Epidermal melanocyte (primary cell): ENCODE measurements around the gene MVB12A.

Experiments used
- DNase-seq: peaks from one replicate; pipeline ENCODE4 v3.0.0; 2011; ENCODE audit warnings: low spot score; ENCODE audit not compliant: insufficient read length

Gene MVB12A

GRCh38 chr19:17404621-17405249, 15.1 kb upstream of the MVB12A start:
- no peak for DNase-seq

DNA sequence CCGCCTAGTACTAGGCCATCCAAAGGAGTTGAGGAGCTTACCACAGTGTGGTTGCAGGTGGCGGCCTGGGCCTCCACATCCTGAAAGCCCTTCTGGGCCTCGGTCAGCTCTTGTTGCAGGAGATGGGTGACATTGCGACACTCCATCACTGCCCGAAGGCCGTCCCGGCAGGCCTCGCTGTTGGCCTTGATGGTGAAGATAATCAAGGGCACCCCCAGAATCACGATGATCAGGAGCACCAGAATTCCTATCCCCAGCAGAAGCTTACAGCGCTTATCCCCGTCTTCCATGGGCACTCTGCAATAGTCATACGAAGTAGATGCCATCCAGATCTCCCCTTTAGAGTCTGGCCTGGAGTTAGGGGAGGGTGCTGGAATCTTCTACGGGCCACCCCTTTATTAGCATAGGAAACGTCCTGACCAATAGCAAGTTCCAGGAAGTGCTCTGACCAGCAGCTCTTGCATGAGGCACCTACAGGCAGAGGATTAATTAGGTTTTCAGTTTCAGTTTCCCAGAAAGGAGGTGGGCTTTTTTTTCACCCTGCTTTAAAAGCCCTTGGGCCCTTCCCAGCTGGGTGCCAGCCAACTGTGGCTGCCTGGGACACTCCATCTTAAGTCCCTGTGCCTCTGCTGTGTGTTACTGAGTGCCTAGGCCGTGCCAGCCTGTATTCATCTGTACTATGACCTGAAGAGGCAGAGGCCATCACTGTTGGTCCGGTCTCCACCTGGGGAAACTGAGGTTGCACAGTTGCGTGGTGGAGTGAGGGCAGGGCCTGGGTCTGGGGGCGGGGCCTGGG, 14.4 kb upstream of the MVB12A start, which contains the start of gene BST2:
BST2 (minus strand) TSS at position 381 of the 796 bp plus-strand sequence; CDS start at position 326, 55 bp downstream.
- DNase-seq, result no peak

GRCh38 chr19:17406046-17406886, 13.6 kb upstream of the MVB12A start:
- DNase-seq, result no peak

DNA sequence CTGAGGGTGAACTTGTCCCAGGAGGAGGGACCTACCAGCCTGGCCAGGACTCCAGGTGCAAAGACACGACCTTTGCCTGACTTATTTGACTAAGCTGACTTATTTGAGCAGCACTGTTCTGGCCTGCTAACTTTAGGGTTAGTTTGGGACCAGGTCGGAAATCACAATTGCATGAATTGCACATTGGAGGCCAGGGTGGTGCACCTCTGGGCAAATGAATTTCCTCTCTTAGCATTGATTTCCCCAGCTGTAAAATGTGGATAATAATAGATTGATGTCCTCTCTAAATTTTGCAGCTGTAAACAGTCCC, 13.0 kb upstream of the MVB12A start:
- DNase-seq, result no peak

- no peak for DNase-seq
These were observed 9.9 kb upstream of the MVB12A start for GRCh38 chr19:17409990-17410389.

DNA sequence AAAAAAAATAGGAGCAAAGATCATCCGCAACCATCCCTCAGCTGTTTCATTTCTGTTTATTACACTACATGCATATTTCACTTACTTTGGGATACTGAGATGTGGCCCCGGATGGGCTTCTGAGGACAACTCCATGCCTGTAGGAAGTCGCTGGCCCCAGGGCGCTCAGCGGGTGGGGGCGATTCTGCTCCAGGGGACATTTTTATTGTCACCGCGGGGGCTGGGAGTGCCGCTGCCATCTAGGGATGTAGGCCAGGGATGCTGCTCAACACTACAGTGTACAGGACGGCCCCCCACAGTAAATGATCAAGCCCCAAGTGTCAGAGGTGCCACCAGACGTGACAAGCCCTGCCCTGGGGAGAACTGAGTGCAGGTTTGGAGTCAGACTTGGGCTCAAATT, 8.0 kb upstream of the MVB12A start:
- DNase-seq, result no peak

DNA sequence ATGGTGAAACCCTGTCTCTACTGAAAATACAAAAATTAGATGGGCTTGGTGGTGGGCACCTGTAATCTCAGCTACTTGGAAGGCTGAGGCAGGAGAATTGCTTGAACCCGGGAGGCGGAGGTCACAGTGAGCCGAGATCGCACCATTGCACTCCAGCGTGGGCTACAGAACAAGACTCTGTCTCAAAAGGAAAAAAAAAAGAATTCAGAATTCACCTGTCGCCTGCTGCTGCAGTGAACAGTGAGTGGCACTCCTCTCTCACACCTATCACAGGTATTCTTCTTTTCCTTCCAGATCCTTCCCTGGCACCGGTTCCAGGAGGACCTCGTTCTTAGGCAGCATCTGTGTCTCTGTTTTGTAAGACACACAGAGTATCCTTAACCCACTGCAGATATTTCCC, 5.8 kb upstream of the MVB12A start:
- DNase-seq, result no peak

GRCh38 chr19:17415121-17415520, 4.7 kb upstream of the MVB12A start:
- DNase-seq, result no peak

DNA sequence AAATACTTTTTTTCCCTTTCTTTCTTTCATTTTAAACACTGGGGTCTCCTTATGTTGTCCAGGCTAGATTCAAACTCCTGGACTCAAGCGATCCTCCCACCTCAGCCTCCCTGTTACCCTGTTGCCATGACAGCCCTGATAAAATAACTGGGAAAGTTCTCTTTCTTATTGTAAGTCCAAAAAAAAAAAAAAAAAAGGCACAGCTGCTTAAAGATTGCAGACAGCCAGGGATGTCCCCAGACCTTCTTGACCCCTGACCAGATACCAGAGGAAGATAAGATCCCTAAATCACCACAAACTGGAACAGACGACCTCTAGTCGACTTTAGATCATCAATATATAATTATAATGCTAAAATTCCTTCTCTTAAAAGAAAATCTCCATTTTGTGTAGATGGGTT, 1.1 kb upstream of the MVB12A start:
- DNase-seq, result no peak

DNA sequence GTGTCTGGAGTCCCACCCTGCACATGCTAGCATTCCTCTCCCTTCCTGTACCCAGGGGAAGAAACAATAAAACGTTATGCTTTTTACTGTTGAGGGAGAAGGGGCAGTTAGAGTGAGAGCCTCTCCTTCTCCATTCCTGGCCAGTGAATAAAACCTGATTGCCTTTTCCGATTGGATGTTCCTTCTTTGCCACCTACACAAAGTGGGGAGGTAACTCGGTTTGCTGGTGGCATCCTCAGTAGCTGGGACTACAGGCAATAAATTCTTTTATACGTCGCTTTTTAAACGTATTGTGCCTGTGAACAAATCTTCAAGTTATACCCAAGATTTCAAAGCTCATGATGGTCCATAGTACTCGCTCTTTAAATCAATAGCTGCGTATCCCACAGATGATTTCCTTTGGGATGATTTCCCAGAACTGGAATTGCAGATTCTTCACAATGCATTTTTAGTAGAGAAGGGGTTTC, 660 bp upstream of the MVB12A start:
- DNase-seq, result no peak

- DNase-seq, result no peak
These were observed 653 bp downstream of the MVB12A start for GRCh38 chr19:17420475-17420924.

DNA sequence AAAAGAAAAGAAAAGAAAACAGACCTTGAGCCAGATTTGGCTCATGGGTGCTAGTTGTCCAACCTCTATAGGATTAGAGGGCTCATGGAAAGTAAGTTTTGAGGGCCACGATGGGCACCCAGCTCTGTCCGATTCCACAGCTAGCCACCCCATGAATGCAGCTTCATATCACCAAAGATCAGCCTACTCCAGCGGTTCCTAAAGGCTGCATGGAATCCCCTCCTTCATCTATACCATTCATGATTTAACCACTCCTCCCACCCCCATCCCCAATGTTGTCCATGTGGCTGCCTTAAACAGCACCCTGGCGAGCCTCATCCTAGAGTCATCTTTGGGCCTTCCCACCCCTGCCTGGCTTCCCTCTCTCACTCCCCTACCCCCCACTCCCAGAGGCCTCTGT, 2.1 kb downstream of the MVB12A start:
- no peak for DNase-seq

DNA sequence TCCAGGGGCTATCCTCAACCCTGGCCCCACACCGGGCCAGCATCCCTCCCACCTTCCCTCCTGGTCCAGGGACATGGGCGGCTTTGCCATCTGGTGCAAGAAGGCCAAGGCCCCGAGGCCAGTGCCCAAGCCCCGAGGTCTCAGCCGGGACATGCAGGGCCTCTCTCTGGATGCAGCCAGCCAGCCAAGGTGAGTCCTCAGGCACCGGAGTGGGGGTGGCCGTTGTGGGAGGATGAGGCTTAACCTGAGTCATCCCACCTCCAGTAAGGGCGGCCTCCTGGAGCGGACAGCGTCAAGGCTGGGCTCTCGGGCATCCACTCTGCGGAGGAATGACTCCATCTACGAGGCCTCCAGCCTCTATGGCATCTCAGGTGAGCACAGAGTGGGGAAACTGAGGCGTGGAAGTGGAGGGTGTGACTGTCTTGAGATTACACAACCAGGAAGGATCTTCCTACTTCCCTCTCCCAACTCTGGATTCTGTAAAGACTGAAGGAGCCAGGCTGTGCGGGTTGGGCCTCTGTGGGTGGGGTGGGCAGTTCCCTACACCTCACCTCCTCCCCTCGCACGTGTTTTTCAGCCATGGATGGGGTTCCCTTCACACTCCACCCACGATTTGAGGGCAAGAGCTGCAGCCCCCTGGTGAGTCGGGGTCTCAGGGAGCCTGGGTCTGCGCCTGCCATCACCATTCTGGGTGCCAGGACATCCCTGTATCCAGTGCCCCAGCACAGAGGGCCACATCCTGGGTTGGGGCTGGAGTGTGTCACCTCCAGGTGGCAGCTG, 3.8 kb downstream of the MVB12A start:
- DNase-seq, result no peak

DNA sequence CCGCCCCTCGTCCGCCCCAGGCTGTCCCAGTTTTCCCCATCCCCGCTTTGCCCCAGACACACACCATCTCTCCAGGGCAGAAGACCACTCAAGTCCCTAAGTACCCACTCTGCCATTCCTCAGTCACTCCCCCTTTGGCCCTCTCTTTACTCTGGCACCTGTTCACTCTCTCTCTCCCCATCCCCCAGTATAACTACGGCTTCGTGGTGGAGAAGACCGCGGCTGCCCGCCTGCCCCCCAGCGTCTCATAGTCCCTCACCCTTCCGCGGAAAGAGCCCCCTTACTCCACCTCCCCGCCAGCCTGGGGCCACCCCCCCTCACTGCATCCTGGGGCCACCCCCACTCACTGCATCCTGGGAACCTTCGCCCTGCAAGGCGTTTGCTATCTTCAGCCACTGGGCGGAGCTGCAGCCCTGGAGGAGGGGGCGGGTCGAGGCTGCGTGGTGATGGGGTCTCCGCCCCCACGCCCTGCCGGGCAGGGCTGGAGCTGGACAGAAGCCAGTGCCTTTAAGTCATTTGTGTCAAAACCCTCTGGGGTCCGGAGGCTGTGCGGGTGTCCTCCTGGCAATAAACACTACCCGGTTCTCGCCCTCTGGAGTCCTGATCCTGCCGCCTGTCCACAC, 5.0 kb downstream of the MVB12A start:
- DNase-seq, result no peak

DNA sequence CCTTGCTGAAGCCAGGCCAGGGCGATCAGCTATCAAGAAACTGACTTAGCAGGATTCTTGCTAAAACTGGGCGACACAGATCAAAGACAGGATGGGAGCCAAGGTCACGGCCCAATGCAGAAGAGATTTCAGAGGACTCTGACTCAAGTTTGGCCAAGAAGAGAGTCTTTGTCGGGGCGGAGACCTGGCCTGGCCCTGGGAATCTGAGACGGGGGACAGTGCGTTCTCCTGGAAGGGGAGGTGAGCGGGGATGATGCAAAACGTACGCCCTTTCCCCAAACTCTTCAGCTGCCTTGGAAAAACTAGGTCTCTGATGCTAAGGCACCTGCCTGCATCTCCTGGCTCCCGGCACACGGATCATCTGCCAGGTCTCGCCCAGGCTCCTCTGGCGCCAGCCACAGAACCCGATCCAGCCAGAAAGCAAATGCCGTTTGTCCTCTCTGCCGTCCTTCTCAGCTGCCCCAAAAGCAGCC, 9.8 kb downstream of the MVB12A start:
- DNase-seq, result no peak

- DNase-seq, result no peak
These were observed 11.6 kb downstream of the MVB12A start for GRCh38 chr19:17431417-17431816.

DNA sequence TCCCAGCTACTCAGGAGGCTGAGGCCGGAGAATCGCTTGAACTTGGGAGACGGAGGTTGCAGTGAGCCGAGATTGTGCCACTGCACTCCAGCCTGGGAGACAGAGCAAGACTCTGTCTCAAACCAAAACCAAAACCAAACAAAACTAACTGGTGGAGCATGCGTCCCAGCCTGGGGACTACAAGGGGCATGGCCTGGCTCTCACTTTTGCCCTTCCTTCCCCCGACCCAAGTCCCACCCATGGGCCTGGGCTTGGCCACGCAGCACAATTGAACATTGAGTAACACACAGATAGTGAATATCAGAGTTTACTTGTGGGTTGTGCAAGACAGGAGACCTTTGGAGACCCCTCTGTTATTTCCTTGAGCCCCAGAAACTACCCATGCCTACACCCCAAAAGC, 15.4 kb downstream of the MVB12A start:
- no peak for DNase-seq

- no peak for DNase-seq
These were observed 16.4 kb downstream of the MVB12A start for GRCh38 chr19:17436094-17436873.

GRCh38 chr19:17436874-17437267, 17.0 kb downstream of the MVB12A start:
- no peak for DNase-seq
